ENCODE measurements around the gene OOSP2.

The OOSP2 gene, protein sequence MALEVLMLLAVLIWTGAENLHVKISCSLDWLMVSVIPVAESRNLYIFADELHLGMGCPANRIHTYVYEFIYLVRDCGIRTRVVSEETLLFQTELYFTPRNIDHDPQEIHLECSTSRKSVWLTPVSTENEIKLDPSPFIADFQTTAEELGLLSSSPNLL

DNA sequence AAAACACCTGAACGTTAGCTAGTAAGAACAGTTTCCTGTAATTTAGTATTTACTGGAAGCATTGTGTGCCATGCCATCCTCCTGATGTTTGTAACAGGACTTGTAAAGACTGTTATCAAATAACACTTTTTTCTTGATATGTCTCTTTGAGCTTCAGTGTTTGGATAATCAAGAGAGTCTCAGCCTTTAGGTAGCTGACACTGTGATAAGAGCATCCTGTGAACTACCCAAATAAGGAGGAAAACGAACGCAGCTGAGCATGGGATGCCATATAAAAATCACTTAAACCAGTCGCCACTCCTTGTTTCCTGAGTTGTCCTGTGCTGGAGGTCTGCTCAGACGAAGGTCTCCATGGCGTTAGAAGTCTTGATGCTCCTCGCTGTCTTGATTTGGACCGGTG is at the start of gene OOSP2:
Gene OOSP2 (plus strand): TSS at position 301 of the 400 bp plus-strand sequence. CDS start 51 bp downstream, at position 352.
- Histone ChIP-seq H3K27me3 (ENCODE audit: low read length) (no peaks in the 10 kb centered on the region), H3K4me3 (ENCODE audit: insufficient read depth, low read length, poor library complexity, severe bottlenecking) (no peak within 1 kb of the TSS), H3F3A (ENCODE audit: insufficient read depth) (no peaks in the 10 kb centered on the region), H3K9ac (ENCODE audit: low read length) (no peak within 1 kb of the TSS), H3K4me2 (ENCODE audit: low read depth, low read length, poor library complexity, severe bottlenecking) (no peak within 1 kb of the TSS), H2AFZ (ENCODE audit: low read depth, low read length, severe bottlenecking) (no peak within 1 kb of the TSS), H3K79me2 (ENCODE audit: insufficient read depth, low read length) (no peaks in the 10 kb centered on the region), H3K9me2 (replicated peaks; ENCODE audit: insufficient read depth, low read length) (no peaks in the 10 kb centered on the region), H4K20me1 (ENCODE audit: low read depth, low read length) (no peaks in the 10 kb centered on the region), H3K9me3 (ENCODE audit: insufficient read depth, low read length) (no peaks in the 10 kb centered on the region), H3K36me3 (ENCODE audit: low read length) (no peaks in the 10 kb centered on the region), H3K27ac (ENCODE audit: low read depth, low read length) (no peak within 1 kb of the TSS)
- TF ChIP-seq EZH2phosphoT487 (conservative IDR thresholded peaks at IDR 0.05; ENCODE audit: low read length) = no peak
- TF ChIP-seq, protein P1, sequence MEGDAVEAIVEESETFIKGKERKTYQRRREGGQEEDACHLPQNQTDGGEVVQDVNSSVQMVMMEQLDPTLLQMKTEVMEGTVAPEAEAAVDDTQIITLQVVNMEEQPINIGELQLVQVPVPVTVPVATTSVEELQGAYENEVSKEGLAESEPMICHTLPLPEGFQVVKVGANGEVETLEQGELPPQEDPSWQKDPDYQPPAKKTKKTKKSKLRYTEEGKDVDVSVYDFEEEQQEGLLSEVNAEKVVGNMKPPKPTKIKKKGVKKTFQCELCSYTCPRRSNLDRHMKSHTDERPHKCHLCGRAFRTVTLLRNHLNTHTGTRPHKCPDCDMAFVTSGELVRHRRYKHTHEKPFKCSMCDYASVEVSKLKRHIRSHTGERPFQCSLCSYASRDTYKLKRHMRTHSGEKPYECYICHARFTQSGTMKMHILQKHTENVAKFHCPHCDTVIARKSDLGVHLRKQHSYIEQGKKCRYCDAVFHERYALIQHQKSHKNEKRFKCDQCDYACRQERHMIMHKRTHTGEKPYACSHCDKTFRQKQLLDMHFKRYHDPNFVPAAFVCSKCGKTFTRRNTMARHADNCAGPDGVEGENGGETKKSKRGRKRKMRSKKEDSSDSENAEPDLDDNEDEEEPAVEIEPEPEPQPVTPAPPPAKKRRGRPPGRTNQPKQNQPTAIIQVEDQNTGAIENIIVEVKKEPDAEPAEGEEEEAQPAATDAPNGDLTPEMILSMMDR (IDR thresholded peaks at IDR 0.05; ENCODE audit: insufficient read depth, low read length, poor library complexity, severe bottlenecking) = no peak

DNA sequence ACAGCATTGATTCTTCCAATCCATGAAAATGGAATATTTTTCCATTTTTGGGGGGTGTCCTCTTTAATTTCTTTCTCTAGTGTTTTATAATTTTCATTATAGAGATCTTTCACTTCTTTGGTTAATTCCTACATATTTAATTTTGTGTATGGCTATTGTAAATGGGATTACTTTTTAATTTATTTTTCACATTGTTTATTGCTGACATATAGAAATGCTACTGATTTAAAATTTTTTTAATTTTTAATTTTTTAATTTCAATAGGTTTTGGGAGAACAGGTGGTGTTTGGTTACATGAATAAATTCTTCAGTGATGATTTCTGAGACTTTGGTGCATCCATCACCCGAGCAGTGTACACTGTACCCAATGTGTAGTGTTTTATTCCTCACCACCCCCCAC is 49.8 kb upstream of the OOSP2 start:
- H4K20me1 ChIP-seq (ENCODE audit: low read depth, low read length) = no peaks in the 10 kb centered on the region
- no peaks in the 10 kb centered on the region for H3K9me3 ChIP-seq (ENCODE audit: insufficient read depth, low read length)
- H3F3A ChIP-seq (ENCODE audit: insufficient read depth) = no peaks in the 10 kb centered on the region
- H2AFZ ChIP-seq (ENCODE audit: low read depth, low read length, severe bottlenecking) = no peak overlapping the region
- H3K4me2 ChIP-seq (ENCODE audit: low read depth, low read length, poor library complexity, severe bottlenecking) = no peak overlapping the region
- no peak overlapping the region for H3K9ac ChIP-seq (ENCODE audit: low read length)
- TF ChIP-seq, protein P1 (IDR thresholded peaks at IDR 0.05; ENCODE audit: insufficient read depth, low read length, poor library complexity, severe bottlenecking) = no peak
- TF ChIP-seq EZH2phosphoT487 (conservative IDR thresholded peaks at IDR 0.05; ENCODE audit: low read length) = no peak
- no peaks in the 10 kb centered on the region for H3K79me2 ChIP-seq (ENCODE audit: insufficient read depth, low read length)
- no peaks in the 10 kb centered on the region for H3K36me3 ChIP-seq (ENCODE audit: low read length)
- H3K27me3 ChIP-seq (ENCODE audit: low read length) = no peaks in the 10 kb centered on the region
- no peak overlapping the region for H3K4me3 ChIP-seq (ENCODE audit: insufficient read depth, low read length, poor library complexity, severe bottlenecking)
- no peak overlapping the region for H3K27ac ChIP-seq (ENCODE audit: low read depth, low read length)
- no peaks in the 10 kb centered on the region for H3K9me2 ChIP-seq (replicated peaks; ENCODE audit: insufficient read depth, low read length)

DNA sequence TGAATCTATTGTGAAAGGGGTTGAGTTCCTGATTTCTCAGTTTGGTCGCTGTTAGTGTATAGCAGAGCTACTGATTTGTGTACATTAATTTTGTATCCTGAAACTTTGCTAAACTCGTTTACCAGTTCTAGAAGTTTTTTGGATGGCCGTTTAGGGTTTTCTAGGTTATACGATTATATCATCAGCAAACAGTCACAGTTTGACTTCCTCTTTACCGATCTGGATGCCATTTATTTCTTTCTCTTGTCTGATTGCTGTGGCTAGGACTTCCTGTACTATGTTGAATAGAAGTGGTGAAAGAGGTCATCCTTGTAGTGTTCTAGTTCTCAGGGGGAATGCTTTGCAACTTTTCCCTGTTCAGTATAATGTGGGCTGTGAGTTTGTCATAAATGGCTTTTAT is 47.8 kb upstream of the OOSP2 start:
- no peak overlapping the region for H3K4me3 ChIP-seq (ENCODE audit: insufficient read depth, low read length, poor library complexity, severe bottlenecking)
- no peak overlapping the region for H2AFZ ChIP-seq (ENCODE audit: low read depth, low read length, severe bottlenecking)
- no peak overlapping the region for H3K9ac ChIP-seq (ENCODE audit: low read length)
- H3K9me3 ChIP-seq (ENCODE audit: insufficient read depth, low read length) = no peaks in the 10 kb centered on the region
- H4K20me1 ChIP-seq (ENCODE audit: low read depth, low read length) = no peaks in the 10 kb centered on the region
- H3K27ac ChIP-seq (ENCODE audit: low read depth, low read length) = no peak overlapping the region
- no peaks in the 10 kb centered on the region for H3K36me3 ChIP-seq (ENCODE audit: low read length)
- no peaks in the 10 kb centered on the region for H3F3A ChIP-seq (ENCODE audit: insufficient read depth)
- TF ChIP-seq EZH2phosphoT487 (conservative IDR thresholded peaks at IDR 0.05; ENCODE audit: low read length) = no peak
- TF ChIP-seq, protein P1 (IDR thresholded peaks at IDR 0.05; ENCODE audit: insufficient read depth, low read length, poor library complexity, severe bottlenecking) = no peak
- H3K27me3 ChIP-seq (ENCODE audit: low read length) = no peaks in the 10 kb centered on the region
- no peaks in the 10 kb centered on the region for H3K9me2 ChIP-seq (replicated peaks; ENCODE audit: insufficient read depth, low read length)
- no peak overlapping the region for H3K4me2 ChIP-seq (ENCODE audit: low read depth, low read length, poor library complexity, severe bottlenecking)
- no peaks in the 10 kb centered on the region for H3K79me2 ChIP-seq (ENCODE audit: insufficient read depth, low read length)

Data from SU-DHL-6 (cell line).